Gastroesophageal sphincter (tissue), 4 donors: Measurements from ENCODE around the gene ATP5F1E. TPM values are rescaled to one million over a fixed set of nuclear protein-coding genes. Genes with fewer than 3 reads are reported as not detected.
A peak's percentile ranks its signal among the peaks of the same experiment; 100 is the strongest.

ENCODE experiments used
- ATAC-seq: fragments of 150-250 bp; one replicate; pipeline ENCODE4 v1.9.1; 2016; ENCODE audit warnings: mild to moderate bottlenecking, moderate library complexity
- H3K27ac ChIP-seq, 4 donors: fragments of 200-600 bp; sonication (generic) in 3 of 4; 1 replicate in 3 of 4; 2 replicates in 1 of 4; pipeline ENCODE4 v1.5.1; 2016 to 2019
- H3K27me3 ChIP-seq: fragments of 200-600 bp; sonication (generic); one replicate; pipeline ENCODE4 v1.5.1; 2019
- H3K36me3 ChIP-seq, 2 donors: fragments of 200-600 bp; sonication (generic); one replicate each; pipeline ENCODE4 v1.5.1; 2019; ENCODE audit warnings: control low read depth in 1 of 2
- H3K4me1 ChIP-seq, 3 donors: fragments of 200-600 bp; sonication (generic); 1 replicate in 2 of 3; 2 replicates in 1 of 3; pipeline ENCODE4 v1.5.1; 2016 to 2019; ENCODE audit warnings: control low read depth in 2 of 3
- H3K4me3 ChIP-seq, 2 donors: fragments of 200-600 bp; sonication (generic); one replicate each; pipeline ENCODE4 v1.5.1; 2019; ENCODE audit warnings: mild to moderate bottlenecking in 1 of 2, moderate library complexity in 1 of 2
- H3K9me3 ChIP-seq, 3 donors: fragments of 200-600 bp; sonication (generic); one replicate each; pipeline ENCODE4 v1.5.1; 2017 to 2019; ENCODE audit warnings: control low read depth in 2 of 3
- CTCF ChIP-seq, 4 experiments: fragments of 200-600 bp in 2 of 4; fragments of 450-650 bp in 2 of 4; sonication (generic) in 1 of 4; IDR thresholded peaks; one replicate each; pipeline ENCODE4 v1.5.1; 2017 to 2019; ENCODE audit warnings: antibody characterized with exemption in 4 of 4, mild to moderate bottlenecking in 2 of 4, moderate library complexity in 2 of 4
- EP300 ChIP-seq: sonication (generic); formaldehyde crosslinking; IDR thresholded peaks from one replicate; pipeline ENCODE4 v1.6.1; 2017; ENCODE audit warnings: antibody characterized with exemption, mild to moderate bottlenecking
- POLR2A ChIP-seq, 2 donors: fragments of 450-650 bp; IDR thresholded peaks; one replicate each; pipeline ENCODE4 v1.6.1; 2017; ENCODE audit warnings: antibody characterized with exemption in 2 of 2, mild to moderate bottlenecking in 2 of 2, moderate library complexity in 1 of 2
- POLR2AphosphoS5 ChIP-seq: sonication (generic); formaldehyde crosslinking; IDR thresholded peaks from one replicate; pipeline ENCODE4 v1.6.1; 2017; ENCODE audit warnings: antibody characterized with exemption
- WGBS, 2 donors: methylation state at CpG; one replicate each; pipeline ENCODE4 v1.1.5; 2018; ENCODE audit warnings: low coverage in 1 of 2; 5-methylcytosine and 5-hydroxymethylcytosine counted together
- total RNA-seq, 4 donors: library from RNA; depleted of rRNA; stranded (reverse); fragments of >200 nt; gene quantifications; one replicate each; pipeline ENCODE4 v1.1.0, GENCODE V29; 2016

ATP5F1E gene
- total RNA-seq, 4 donors from 2014 or later, result 23.1 to 40.6 (median 35.4) TPM

GRCh38 chr20:59002874-59003399 is 29.2 kb downstream of the ATP5F1E start:
- no peaks in the 10 kb centered on the region for H3K27me3 ChIP-seq
- H3K4me1 ChIP-seq, result peaks cover 0 to 50% (median 28%) of the 10 kb centered on the region in 3 donors
- H3K36me3 ChIP-seq, result peaks cover 0 to 64% of the 10 kb centered on the region in 2 donors
- ATAC-seq, result no peak
- WGBS, 2 donors, result 82 to 83% methylated on average over 6 to 11 of the region's 17 CpGs
- TF ChIP-seq POLR2AphosphoS5 (no peak), EP300 (no peak), CTCF (IDR thresholded peaks at IDR 0.05) (no peak), POLR2A (IDR thresholded peaks at IDR 0.05) (no peak)
- no peak overlapping the region for H3K4me3 ChIP-seq
- no peaks in the 10 kb centered on the region for H3K9me3 ChIP-seq
- peak overlapping the region in 1 of 4 donors; percentile 87 for H3K27ac ChIP-seq

GRCh38 chr20:59002388-59002787 is 29.7 kb downstream of the ATP5F1E start:
- Histone ChIP-seq H3K27me3 (no peaks in the 10 kb centered on the region), H3K9me3 (no peaks in the 10 kb centered on the region), H3K27ac (no peak overlapping the region), H3K36me3 (peaks cover 0 to 70% of the 10 kb centered on the region in 2 donors), H3K4me1 (peaks cover 0 to 44% (median 26%) of the 10 kb centered on the region in 3 donors), H3K4me3 (no peak overlapping the region)
- no peak for ATAC-seq
- TF ChIP-seq POLR2AphosphoS5 (no peak), EP300 (no peak), CTCF (IDR thresholded peaks at IDR 0.05) (no peak), POLR2A (IDR thresholded peaks at IDR 0.05) (no peak)
- 92 to 96% methylated on average over 3 to 6 of the region's 8 CpGs for WGBS, 2 donors

DNA sequence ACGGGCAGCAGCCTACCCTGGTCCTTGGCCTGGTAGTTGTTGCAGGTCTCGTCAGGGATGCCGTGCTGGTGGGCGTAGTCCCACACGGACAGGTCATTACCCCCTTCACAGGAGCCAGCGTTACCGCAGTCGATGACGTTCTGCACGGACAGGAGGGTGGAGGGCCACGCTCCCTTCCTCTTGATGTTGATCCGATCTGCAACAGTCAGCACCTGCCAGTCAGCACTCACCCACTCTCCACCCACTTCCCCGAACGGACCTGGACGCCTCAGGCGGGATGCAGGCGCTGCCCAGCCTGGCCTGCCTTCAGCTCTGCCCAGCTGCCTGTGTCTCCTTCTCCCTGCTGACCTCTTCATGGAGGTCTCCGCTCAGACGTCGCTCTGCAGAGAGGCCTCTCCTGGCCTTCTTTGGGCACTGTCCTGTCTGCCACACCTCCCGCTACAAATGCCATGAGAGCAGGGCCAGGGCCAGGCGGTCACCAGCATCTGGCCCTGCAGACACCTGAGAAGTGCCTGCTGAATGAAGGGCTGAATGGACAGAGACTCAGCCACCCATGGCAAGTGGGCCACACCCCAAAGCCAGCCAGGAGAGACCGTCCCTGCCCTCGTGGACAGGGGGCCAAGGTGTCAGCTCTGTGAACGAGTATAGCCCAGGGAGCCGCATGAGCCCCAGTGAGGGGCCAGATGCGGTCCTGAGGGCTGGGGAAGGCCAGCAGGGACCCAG is 30.5 kb downstream of the ATP5F1E start:
- Histone ChIP-seq H3K27me3 (no peaks in the 10 kb centered on the region), H3K4me3 (no peak overlapping the region), H3K27ac (no peak overlapping the region), H3K36me3 (peaks cover 0 to 77% of the 10 kb centered on the region in 2 donors), H3K9me3 (no peaks in the 10 kb centered on the region), H3K4me1 (peaks cover 0 to 41% (median 25%) of the 10 kb centered on the region in 3 donors)
- TF ChIP-seq POLR2AphosphoS5 (no peak), POLR2A (IDR thresholded peaks at IDR 0.05) (no peak), EP300 (no peak), CTCF (IDR thresholded peaks at IDR 0.05) (no peak)
- 98% methylated on average over 14 of the region's 27 CpGs; no CpG with 5 or more reads in 1 of the 2 donors for WGBS, 2 donors
- no peak for ATAC-seq

DNA sequence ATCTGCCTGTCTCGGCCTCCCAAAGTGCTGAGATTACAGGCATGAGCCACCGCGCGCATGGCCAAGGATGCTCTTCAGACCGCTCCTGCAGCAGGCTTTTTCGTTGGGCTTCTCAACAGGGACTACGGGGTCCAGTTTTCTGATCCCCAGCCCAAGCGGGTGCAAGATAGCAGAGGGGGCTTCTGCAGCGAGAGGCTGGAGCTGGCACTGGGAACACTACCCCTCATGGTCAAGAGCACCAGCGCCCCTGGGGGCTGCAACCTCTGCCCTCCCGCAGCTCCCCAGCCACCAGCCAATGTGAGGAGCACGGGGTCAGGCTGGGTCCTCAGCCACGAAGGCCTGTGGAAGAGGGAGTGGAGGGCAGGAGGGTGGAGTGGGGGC is 31.1 kb downstream of the ATP5F1E start:
- no peak overlapping the region for H3K27ac ChIP-seq
- WGBS, 2 donors, result no CpG with 5 or more reads among the region's 13 CpGs
- no peak for ATAC-seq
- no peaks in the 10 kb centered on the region for H3K9me3 ChIP-seq
- H3K4me3 ChIP-seq, result no peak overlapping the region
- H3K4me1 ChIP-seq, result peaks cover 0 to 35% (median 20%) of the 10 kb centered on the region in 3 donors
- TF ChIP-seq POLR2AphosphoS5 (no peak), POLR2A (IDR thresholded peaks at IDR 0.05) (no peak), CTCF (IDR thresholded peaks at IDR 0.05) (no peak), EP300 (no peak)
- H3K36me3 ChIP-seq, result peaks cover 0 to 83% of the 10 kb centered on the region in 2 donors
- no peaks in the 10 kb centered on the region for H3K27me3 ChIP-seq

- WGBS, 2 donors, result 50 to 100% methylated on average over 1 to 2 of the region's 3 CpGs
- ATAC-seq, result no peak
- H3K4me3 ChIP-seq, result no peak overlapping the region
- H3K36me3 ChIP-seq, result peaks cover 0 to 90% of the 10 kb centered on the region in 2 donors
- H3K27ac ChIP-seq, result no peak overlapping the region
- TF ChIP-seq POLR2AphosphoS5, result no peak
- no peak for TF ChIP-seq EP300
- TF ChIP-seq CTCF (IDR thresholded peaks at IDR 0.05), result no peak
- TF ChIP-seq POLR2A (IDR thresholded peaks at IDR 0.05), result no peak
- H3K27me3 ChIP-seq, result no peaks in the 10 kb centered on the region
- peaks cover 0 to 28% (median 13%) of the 10 kb centered on the region in 3 donors for H3K4me1 ChIP-seq
- H3K9me3 ChIP-seq, result no peaks in the 10 kb centered on the region
Observed at GRCh38 chr20:59000326-59000725, 31.8 kb downstream of the ATP5F1E start.
